ENCODE results near the gene SUSD3.

SUSD3 gene

GRCh38 chr9:93052791-93053540, 5.5 kb upstream of the SUSD3 start:
- DNase-seq (ENCODE audit: low spot score), result no peak

- DNase-seq (ENCODE audit: low spot score), result no peak
Observed at GRCh38 chr9:93053781-93054331, 4.6 kb upstream of the SUSD3 start.

GRCh38 chr9:93054758-93055704, 3.5 kb upstream of the SUSD3 start:
- no peak for DNase-seq (ENCODE audit: low spot score)

GRCh38 chr9:93057042-93057702, 1.3 kb upstream of the SUSD3 start:
- DNase-seq (ENCODE audit: low spot score), result no peak

- DNase-seq (ENCODE audit: low spot score), result no peak
Observed at GRCh38 chr9:93057703-93058354, 672 bp upstream of the SUSD3 start.

- peak; percentile 57 for DNase-seq (ENCODE audit: low spot score)
Observed at GRCh38 chr9:93059011-93059714, 662 bp downstream of the SUSD3 start.

GRCh38 chr9:93059715-93060578, 1.4 kb downstream of the SUSD3 start:
- DNase-seq (ENCODE audit: low spot score), result no peak

- DNase-seq (ENCODE audit: low spot score), result no peak
Observed at GRCh38 chr9:93060746-93061259, 2.3 kb downstream of the SUSD3 start.

GRCh38 chr9:93061260-93061751, 2.8 kb downstream of the SUSD3 start:
- no peak for DNase-seq (ENCODE audit: low spot score)

GRCh38 chr9:93061791-93062763, 3.6 kb downstream of the SUSD3 start:
- peak; percentile 91 for DNase-seq (ENCODE audit: low spot score)

- DNase-seq (ENCODE audit: low spot score), result peak; percentile 74
Observed at GRCh38 chr9:93064392-93065134, 6.1 kb downstream of the SUSD3 start.

- DNase-seq (ENCODE audit: low spot score), result no peak
Observed at GRCh38 chr9:93065135-93065720, 6.7 kb downstream of the SUSD3 start.

- DNase-seq (ENCODE audit: low spot score), result no peak
Observed at GRCh38 chr9:93066978-93067603, 8.6 kb downstream of the SUSD3 start.

GRCh38 chr9:93068956-93069355, 10.5 kb downstream of the SUSD3 start:
- no peak for DNase-seq (ENCODE audit: low spot score)

- DNase-seq (ENCODE audit: low spot score), result peak; percentile 30
Observed at GRCh38 chr9:93071464-93071863, 13.0 kb downstream of the SUSD3 start.

GRCh38 chr9:93072383-93072795, 13.9 kb downstream of the SUSD3 start:
- no peak for DNase-seq (ENCODE audit: low spot score)
